Measurements from ENCODE around the gene ACAN.

The ACAN gene

GRCh38 chr15:88843334-88843733 lies 40.1 kb downstream of the ACAN start:
- no peak for DNase-seq (ENCODE audit: low spot score)

GRCh38 chr15:88844749-88845386 lies 41.6 kb downstream of the ACAN start:
- no peak for DNase-seq (ENCODE audit: low spot score)

- DNase-seq (ENCODE audit: low spot score): no peak
These were observed 42.4 kb downstream of the ACAN start for GRCh38 chr15:88845616-88846015.

GRCh38 chr15:88847144-88847543 lies 43.9 kb downstream of the ACAN start:
- no peak for DNase-seq (ENCODE audit: low spot score)

- DNase-seq (ENCODE audit: low spot score): no peak
These were observed 45.0 kb downstream of the ACAN start for GRCh38 chr15:88848203-88848602.

- DNase-seq (ENCODE audit: low spot score): no peak
These were observed 46.3 kb downstream of the ACAN start for GRCh38 chr15:88849376-88850072.

- no peak for DNase-seq (ENCODE audit: low spot score)
These were observed 49.2 kb downstream of the ACAN start for GRCh38 chr15:88852476-88852875.

- no peak for DNase-seq (ENCODE audit: low spot score)
These were observed 55.7 kb downstream of the ACAN start for GRCh38 chr15:88858934-88859333.

GRCh38 chr15:88859550-88859949 lies 56.3 kb downstream of the ACAN start:
- no peak for DNase-seq (ENCODE audit: low spot score)

GRCh38 chr15:88860212-88860611 lies 57.0 kb downstream of the ACAN start:
- DNase-seq (ENCODE audit: low spot score): no peak

- DNase-seq (ENCODE audit: low spot score): no peak
These were observed 60.2 kb downstream of the ACAN start for GRCh38 chr15:88863412-88863811.

GRCh38 chr15:88864861-88865497 lies 61.7 kb downstream of the ACAN start:
- DNase-seq (ENCODE audit: low spot score): no peak

GRCh38 chr15:88865498-88866099 lies 62.4 kb downstream of the ACAN start:
- DNase-seq (ENCODE audit: low spot score): no peak

GRCh38 chr15:88866295-88866881 lies 63.2 kb downstream of the ACAN start:
- no peak for DNase-seq (ENCODE audit: low spot score)

- DNase-seq (ENCODE audit: low spot score): no peak
These were observed 68.1 kb downstream of the ACAN start for GRCh38 chr15:88871313-88871712.

- no peak for DNase-seq (ENCODE audit: low spot score)
These were observed 68.9 kb downstream of the ACAN start for GRCh38 chr15:88872106-88872505.

GRCh38 chr15:88872706-88873105 lies 69.5 kb downstream of the ACAN start:
- no peak for DNase-seq (ENCODE audit: low spot score)

GRCh38 chr15:88873786-88874185 lies 70.5 kb downstream of the ACAN start:
- DNase-seq (ENCODE audit: low spot score): no peak

GRCh38 chr15:88874275-88874674 lies 71.0 kb downstream of the ACAN start:
- no peak for DNase-seq (ENCODE audit: low spot score)

GRCh38 chr15:88874684-88875083 lies 71.4 kb downstream of the ACAN start:
- DNase-seq (ENCODE audit: low spot score): no peak

GRCh38 chr15:88876573-88876972 lies 73.3 kb downstream of the ACAN start:
- no peak for DNase-seq (ENCODE audit: low spot score)

GRCh38 chr15:88877415-88877814 lies 74.2 kb downstream of the ACAN start:
- DNase-seq (ENCODE audit: low spot score): no peak

- DNase-seq (ENCODE audit: low spot score): no peak
These were observed 74.7 kb downstream of the ACAN start for GRCh38 chr15:88877906-88878305.

All from hematopoietic multipotent progenitor cell treated with erythropoietin and hydrocortisone succinate and interleukin-3 and kit ligand, for 15 days (in vitro differentiated cells).